Astrocyte (in vitro differentiated cells and primary cell): ENCODE measurements around the gene PAGR1.

Source experiments
- EZH2 ChIP-seq: IDR thresholded peaks from 2 replicates; pipeline ENCODE4 v1.6.1; 2012; ENCODE audit warnings: mild to moderate bottlenecking, low read length, inconsistent platforms; ENCODE audit not compliant: insufficient read depth
- TF ChIP-seq, protein P1 (sequence below): IDR thresholded peaks from 2 replicates; pipeline ENCODE4 v1.5.1; 2011; ENCODE audit warnings: low read depth, mild to moderate bottlenecking, inconsistent platforms, low read length, moderate library complexity; ENCODE audit not compliant: insufficient read depth

GRCh38 chr16:29804455-29805231 is 11.3 kb upstream of the PAGR1 start:
- TF ChIP-seq EZH2: no peak
- TF ChIP-seq, protein P1, sequence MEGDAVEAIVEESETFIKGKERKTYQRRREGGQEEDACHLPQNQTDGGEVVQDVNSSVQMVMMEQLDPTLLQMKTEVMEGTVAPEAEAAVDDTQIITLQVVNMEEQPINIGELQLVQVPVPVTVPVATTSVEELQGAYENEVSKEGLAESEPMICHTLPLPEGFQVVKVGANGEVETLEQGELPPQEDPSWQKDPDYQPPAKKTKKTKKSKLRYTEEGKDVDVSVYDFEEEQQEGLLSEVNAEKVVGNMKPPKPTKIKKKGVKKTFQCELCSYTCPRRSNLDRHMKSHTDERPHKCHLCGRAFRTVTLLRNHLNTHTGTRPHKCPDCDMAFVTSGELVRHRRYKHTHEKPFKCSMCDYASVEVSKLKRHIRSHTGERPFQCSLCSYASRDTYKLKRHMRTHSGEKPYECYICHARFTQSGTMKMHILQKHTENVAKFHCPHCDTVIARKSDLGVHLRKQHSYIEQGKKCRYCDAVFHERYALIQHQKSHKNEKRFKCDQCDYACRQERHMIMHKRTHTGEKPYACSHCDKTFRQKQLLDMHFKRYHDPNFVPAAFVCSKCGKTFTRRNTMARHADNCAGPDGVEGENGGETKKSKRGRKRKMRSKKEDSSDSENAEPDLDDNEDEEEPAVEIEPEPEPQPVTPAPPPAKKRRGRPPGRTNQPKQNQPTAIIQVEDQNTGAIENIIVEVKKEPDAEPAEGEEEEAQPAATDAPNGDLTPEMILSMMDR: no peak
